ENCODE data around the gene KLF4. TPM values are rescaled to one million over a fixed set of nuclear protein-coding genes. Genes with fewer than 3 reads are reported as not detected.

Gene KLF4
- total and polyA plus RNA-seq, 2 of the 13 experiments (the other 11 are each of a cell fraction or from before 2014, with no cell fraction given) = 0.20 to 0.37 TPM

- DNase-seq (ENCODE audit: low spot score) (no peak), ATAC-seq (no peak), FAIRE-seq (no peak)
- Histone ChIP-seq H3K36me3 (replicated peaks in 1 of 2; ENCODE audit: control insufficient read depth in 1 of 2, insufficient read depth in 2 of 2, low read length in 2 of 2) (no peaks in the 10 kb centered on the region), H3K4me2 (ENCODE audit: low read depth, low read length) (no peak overlapping the region), H3K9ac (ENCODE audit: insufficient read depth, low read depth, low read length) (no peak overlapping the region), H3K27me3 (ENCODE audit: control insufficient read depth in 1 of 2, insufficient read depth in 2 of 2, low read length in 2 of 2) (0 out of 5 replicates have a peak, but pooled peaks cover 0 to 3% of the 10 kb centered on the region in 2 experiments), H2AFZ (ENCODE audit: low read length) (no peak overlapping the region), H4K20me1 (ENCODE audit: insufficient read depth, low read length) (no peaks in the 10 kb centered on the region), H3K9me3 (ENCODE audit: low read length) (no peaks in the 10 kb centered on the region), H3K4me3 (replicated peaks in 1 of 3; ENCODE audit: insufficient read depth in 1 of 3, low read depth in 2 of 3, low read length in 3 of 3) (no peak overlapping the region), H3K79me2 (ENCODE audit: insufficient read depth, low read length) (no peaks in the 10 kb centered on the region), H3K4me1 (ENCODE audit: insufficient read depth, low read length) (no peaks in the 10 kb centered on the region), H3K27ac (ENCODE audit: extremely low read length, insufficient read depth, low read length) (no peak overlapping the region)
- POLR2A ChIA-PET = no interaction called here
- intact Hi-C loops (cut with micrococcal nuclease; ENCODE audit: unreplicated experiment) = no loop called here
- 44% methylated on average over 3 of the region's 3 CpGs for WGBS (ENCODE audit: low lambda C conversion rate)
- BruUV-seq (replicated peaks) = no TSS peak
- in situ Hi-C loops (cut with HindIII; ENCODE audit: extremely low pct_ligation_motif_present, low pct_unique_long_range_greater_than_20kb) = no loop called here
- no peak for TF ChIP-seq ZNF558 (CRISPR knock-in tag; IDR thresholded peaks at IDR 0.05; ENCODE audit: borderline replicate concordance)
- no peak for TF ChIP-seq ZFP82 (CRISPR knock-in tag; IDR thresholded peaks at IDR 0.05; ENCODE audit: borderline replicate concordance)
- TF ChIP-seq ZNF619 (CRISPR knock-in tag; IDR thresholded peaks at IDR 0.05) = no peak
- no peak for TF ChIP-seq BORCS8-MEF2B (CRISPR knock-in tag; IDR thresholded peaks at IDR 0.05)
- TF ChIP-seq TEAD3 (CRISPR knock-in tag; optimal IDR thresholded peaks at IDR 0.05; ENCODE audit: borderline replicate concordance) = no peak
- TF ChIP-seq MED1 (CRISPR knock-in tag; IDR thresholded peaks at IDR 0.05) = no peak
- TF ChIP-seq ZNF660 (CRISPR knock-in tag; IDR thresholded peaks at IDR 0.05; ENCODE audit: borderline replicate concordance, low read depth) = no peak
- no peak for TF ChIP-seq GPBP1L1 (CRISPR knock-in tag; IDR thresholded peaks at IDR 0.05)
- TF ChIP-seq KDM2A (CRISPR knock-in tag; IDR thresholded peaks at IDR 0.05; ENCODE audit: borderline replicate concordance, low read depth) = no peak
- no peak for TF ChIP-seq ZBTB42 (CRISPR knock-in tag; IDR thresholded peaks at IDR 0.05)
- no peak for TF ChIP-seq ZNF225 (CRISPR knock-in tag; IDR thresholded peaks at IDR 0.05)
- no peak for TF ChIP-seq GATAD1 (CRISPR knock-in tag; IDR thresholded peaks at IDR 0.05)
- CTCF ChIA-PET (ENCODE audit: low intra/inter-chr PET ratio, low total read pairs) = no interaction called here
Measured at GRCh38 chr9:107439991-107440456, 49.5 kb downstream of the KLF4 start.

Measured in HepG2 (cell line).